Chondrocyte (in vitro differentiated cells): Measurements from ENCODE around the gene PRELID1. TPM values are rescaled to one million over a fixed set of nuclear protein-coding genes. Genes with fewer than 3 reads are reported as not detected.
A peak's percentile ranks its signal among the peaks of the same experiment; 100 is the strongest.
"Not testable (repeated sequence)": the region's sequence is repeated elsewhere in the genome, so short reads cannot be mapped to it uniquely, and the experiment has no call there.

ENCODE experiments used
- DNase-seq: peaks from one replicate; pipeline ENCODE4 v3.0.0; 2021; ENCODE audit warnings: mixed read lengths, low spot score
- H3K27ac Mint-ChIP-seq: one replicate; pipeline ENCODE4 v1.8.0; 2021; ENCODE audit warnings: mild to moderate bottlenecking, moderate library complexity, mixed read lengths; ENCODE audit not compliant: unreplicated experiment
- H3K27me3 Mint-ChIP-seq: 2 replicates; pipeline ENCODE4 v1.8.0; 2021; ENCODE audit warnings: low read depth, mixed read lengths
- H3K36me3 Mint-ChIP-seq: 2 replicates; pipeline ENCODE4 v1.8.0; 2021; ENCODE audit warnings: low read depth, mixed read lengths
- H3K4me1 Mint-ChIP-seq: 2 replicates; pipeline ENCODE4 v1.8.0; 2021; ENCODE audit warnings: low read depth, mild to moderate bottlenecking, mixed read lengths
- H3K4me3 Mint-ChIP-seq: one replicate; pipeline ENCODE4 v1.8.0; 2021; ENCODE audit warnings: mild to moderate bottlenecking, moderate library complexity, mixed read lengths; ENCODE audit not compliant: unreplicated experiment
- H3K9me3 Mint-ChIP-seq: 2 replicates; pipeline ENCODE4 v1.8.0; 2021; ENCODE audit warnings: low read depth, mixed read lengths
- long read RNA-seq: library from polyadenylated mRNA; stranded (forward); transcript quantifications from one replicate; pipeline ENCODE4 v2.0.0, GENCODE V29; 2021
- total RNA-seq: library from RNA; stranded (reverse); gene quantifications from 3 replicates; pipeline ENCODE4 v1.2.1, GENCODE V29; 2021
- TF ChIP-seq, protein P1 (sequence below): fragments of 200-600 bp; sonication (generic); IDR thresholded peaks from 2 replicates; pipeline ENCODE4 v1.5.0; 2021; ENCODE audit warnings: antibody characterized with exemption, mild to moderate bottlenecking, moderate library complexity

PRELID1 gene
- total RNA-seq = 102 to 119 TPM (median 109 TPM) in 3 replicates
- long read RNA-seq, transcript PRELID1-201 (5 exons, 1,261 nt) = major isoform, 227 of 239 reads
- long read RNA-seq, partial matches to known transcripts = 0 of 239 reads
- long read RNA-seq, other reads (novel, unspliced or antisense) = 8 of 239 reads

- peak within 1 kb of the TSS; percentile 85 for H3K4me3 Mint-ChIP-seq
- no peaks in the 10 kb centered on the region for H3K27me3 Mint-ChIP-seq
- no peak for DNase-seq
- TF ChIP-seq, protein P1, sequence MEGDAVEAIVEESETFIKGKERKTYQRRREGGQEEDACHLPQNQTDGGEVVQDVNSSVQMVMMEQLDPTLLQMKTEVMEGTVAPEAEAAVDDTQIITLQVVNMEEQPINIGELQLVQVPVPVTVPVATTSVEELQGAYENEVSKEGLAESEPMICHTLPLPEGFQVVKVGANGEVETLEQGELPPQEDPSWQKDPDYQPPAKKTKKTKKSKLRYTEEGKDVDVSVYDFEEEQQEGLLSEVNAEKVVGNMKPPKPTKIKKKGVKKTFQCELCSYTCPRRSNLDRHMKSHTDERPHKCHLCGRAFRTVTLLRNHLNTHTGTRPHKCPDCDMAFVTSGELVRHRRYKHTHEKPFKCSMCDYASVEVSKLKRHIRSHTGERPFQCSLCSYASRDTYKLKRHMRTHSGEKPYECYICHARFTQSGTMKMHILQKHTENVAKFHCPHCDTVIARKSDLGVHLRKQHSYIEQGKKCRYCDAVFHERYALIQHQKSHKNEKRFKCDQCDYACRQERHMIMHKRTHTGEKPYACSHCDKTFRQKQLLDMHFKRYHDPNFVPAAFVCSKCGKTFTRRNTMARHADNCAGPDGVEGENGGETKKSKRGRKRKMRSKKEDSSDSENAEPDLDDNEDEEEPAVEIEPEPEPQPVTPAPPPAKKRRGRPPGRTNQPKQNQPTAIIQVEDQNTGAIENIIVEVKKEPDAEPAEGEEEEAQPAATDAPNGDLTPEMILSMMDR = peak; percentile 70
- peaks cover 7% of the 10 kb centered on the region for H3K36me3 Mint-ChIP-seq
- peaks cover 58% of the 10 kb centered on the region for H3K4me1 Mint-ChIP-seq
- H3K27ac Mint-ChIP-seq = peak within 1 kb of the TSS; percentile 88
- H3K9me3 Mint-ChIP-seq = no peaks in the 10 kb centered on the region
Observed at GRCh38 chr5:177303121-177303924, at the start of gene PRELID1, which contains the start of gene RAB24. PRELID1 (plus strand) TSS chr5:177303799; CDS start chr5:177303986, 187 bp downstream. RAB24 (minus strand) TSS chr5:177303719; CDS start chr5:177303288, 431 bp downstream.

GRCh38 chr5:177256296-177256695 lies 47.3 kb upstream of the PRELID1 start:
- no peak for DNase-seq
- peaks cover 23% of the 10 kb centered on the region for H3K36me3 Mint-ChIP-seq
- TF ChIP-seq, protein P1 = no peak
- peaks cover 12% of the 10 kb centered on the region for H3K4me1 Mint-ChIP-seq
- no peaks in the 10 kb centered on the region for H3K27me3 Mint-ChIP-seq
- H3K4me3 Mint-ChIP-seq = no peak overlapping the region
- no peak overlapping the region for H3K27ac Mint-ChIP-seq
- H3K9me3 Mint-ChIP-seq = no peaks in the 10 kb centered on the region

DNA sequence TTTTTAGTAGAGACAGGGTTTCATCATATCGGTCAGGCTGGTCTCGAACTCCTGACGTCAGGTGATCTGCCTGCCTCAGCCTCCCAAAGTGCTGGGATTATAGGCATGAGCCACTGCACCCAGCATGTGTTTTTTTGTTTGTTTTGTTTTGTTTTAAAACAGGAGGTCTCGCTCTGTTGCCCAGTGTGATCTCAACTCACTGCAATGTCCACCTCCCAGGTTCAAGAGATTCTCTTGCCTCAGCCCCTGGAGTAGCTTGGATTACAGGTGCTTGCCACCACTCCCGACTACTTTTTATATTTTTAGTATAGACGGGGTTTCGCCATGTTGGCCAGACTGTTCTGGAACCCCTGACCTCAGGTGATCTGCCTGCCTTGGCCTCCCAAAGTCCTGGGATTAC lies 44.9 kb upstream of the PRELID1 start:
- H3K4me3 Mint-ChIP-seq, H3K9me3 Mint-ChIP-seq, H3K27me3 Mint-ChIP-seq, H3K27ac Mint-ChIP-seq, DNase-seq: not testable (repeated sequence)
- Mint-ChIP-seq H3K36me3 (peaks cover 21% of the 10 kb centered on the region), H3K4me1 (peaks cover 12% of the 10 kb centered on the region)

DNA sequence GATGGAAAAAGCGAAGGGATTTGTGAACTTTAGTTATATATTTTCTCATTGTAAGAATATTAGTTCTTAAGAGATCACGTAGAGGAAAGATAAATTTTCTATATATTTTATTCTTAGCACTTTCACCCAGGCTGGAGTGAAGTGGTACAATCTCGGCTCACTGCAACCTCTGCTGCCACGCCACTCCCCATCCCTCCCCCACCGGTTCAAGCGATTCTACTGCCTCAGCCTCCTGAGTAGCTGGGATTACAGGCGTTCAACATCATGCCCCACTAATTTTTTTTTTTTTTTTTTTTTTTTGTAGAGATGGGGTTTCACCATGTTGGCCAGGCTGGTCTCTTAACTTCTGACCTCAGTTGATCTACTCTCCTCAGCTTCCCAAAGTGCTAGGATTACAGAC lies 42.6 kb upstream of the PRELID1 start:
- H3K4me3 Mint-ChIP-seq = no peak overlapping the region
- H3K27ac Mint-ChIP-seq = no peak overlapping the region
- TF ChIP-seq, protein P1 = no peak
- H3K27me3 Mint-ChIP-seq = no peaks in the 10 kb centered on the region
- peaks cover 7% of the 10 kb centered on the region for H3K4me1 Mint-ChIP-seq
- DNase-seq = no peak
- peaks cover 18% of the 10 kb centered on the region for H3K36me3 Mint-ChIP-seq
- H3K9me3 Mint-ChIP-seq = no peaks in the 10 kb centered on the region

GRCh38 chr5:177261510-177261909 lies 42.1 kb upstream of the PRELID1 start:
- H3K27me3 Mint-ChIP-seq = no peaks in the 10 kb centered on the region
- no peaks in the 10 kb centered on the region for H3K9me3 Mint-ChIP-seq
- no peak overlapping the region for H3K4me3 Mint-ChIP-seq
- DNase-seq = no peak
- peaks cover 4% of the 10 kb centered on the region for H3K4me1 Mint-ChIP-seq
- no peak overlapping the region for H3K27ac Mint-ChIP-seq
- TF ChIP-seq, protein P1 = no peak
- H3K36me3 Mint-ChIP-seq = peaks cover 22% of the 10 kb centered on the region
